Cardiac fibroblast (primary cell): ENCODE data around the gene PPP3CA.
A peak's percentile ranks its signal among the peaks of the same experiment; 100 is the strongest.

ENCODE experiments used
- DNase-seq, 2 donors: peaks; one replicate each; pipeline versions ENCODE4 v3.0.0 to v3.0.0-alpha.2; 2010; ENCODE audit warnings: low read depth in 2 of 2
- H3K4me3 ChIP-seq, 2 donors: replicated peaks in 1 of 2; 1 replicate in 1 of 2; 2 replicates in 1 of 2; pipeline ENCODE4 v1.5.1; 2011; ENCODE audit warnings: low read depth in 2 of 2, low read length in 2 of 2, mild to moderate bottlenecking in 2 of 2, moderate library complexity in 1 of 2
- TF ChIP-seq, protein P1 (sequence below): IDR thresholded peaks from one replicate; pipeline ENCODE4 v1.5.1; 2011; ENCODE audit warnings: low read depth, mild to moderate bottlenecking, low read length, inconsistent platforms

PPP3CA gene

DNA sequence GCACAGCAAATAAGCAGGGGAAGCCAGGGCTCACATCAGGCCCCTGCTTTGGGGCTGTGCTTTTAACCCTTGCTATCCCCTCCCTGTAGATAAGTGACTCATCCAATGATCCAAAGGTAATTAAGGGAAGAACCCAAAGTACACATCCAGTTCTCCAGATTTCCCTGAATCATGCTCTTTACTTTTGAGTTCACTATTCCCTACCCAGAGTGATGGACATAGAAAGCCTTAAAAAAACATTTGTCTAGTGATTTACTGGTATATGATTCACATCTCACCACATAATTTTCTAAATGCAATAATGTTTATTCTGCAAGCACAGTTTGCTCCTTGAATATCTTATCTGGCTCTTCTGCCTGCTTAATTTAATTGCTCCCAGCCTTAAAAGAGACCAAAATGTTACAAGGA lies 136.2 kb downstream of the PPP3CA start:
- DNase-seq: peak; percentile 18 to 63
- TF ChIP-seq, protein P1, sequence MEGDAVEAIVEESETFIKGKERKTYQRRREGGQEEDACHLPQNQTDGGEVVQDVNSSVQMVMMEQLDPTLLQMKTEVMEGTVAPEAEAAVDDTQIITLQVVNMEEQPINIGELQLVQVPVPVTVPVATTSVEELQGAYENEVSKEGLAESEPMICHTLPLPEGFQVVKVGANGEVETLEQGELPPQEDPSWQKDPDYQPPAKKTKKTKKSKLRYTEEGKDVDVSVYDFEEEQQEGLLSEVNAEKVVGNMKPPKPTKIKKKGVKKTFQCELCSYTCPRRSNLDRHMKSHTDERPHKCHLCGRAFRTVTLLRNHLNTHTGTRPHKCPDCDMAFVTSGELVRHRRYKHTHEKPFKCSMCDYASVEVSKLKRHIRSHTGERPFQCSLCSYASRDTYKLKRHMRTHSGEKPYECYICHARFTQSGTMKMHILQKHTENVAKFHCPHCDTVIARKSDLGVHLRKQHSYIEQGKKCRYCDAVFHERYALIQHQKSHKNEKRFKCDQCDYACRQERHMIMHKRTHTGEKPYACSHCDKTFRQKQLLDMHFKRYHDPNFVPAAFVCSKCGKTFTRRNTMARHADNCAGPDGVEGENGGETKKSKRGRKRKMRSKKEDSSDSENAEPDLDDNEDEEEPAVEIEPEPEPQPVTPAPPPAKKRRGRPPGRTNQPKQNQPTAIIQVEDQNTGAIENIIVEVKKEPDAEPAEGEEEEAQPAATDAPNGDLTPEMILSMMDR: no peak
- no peak overlapping the region for H3K4me3 ChIP-seq

GRCh38 chr4:101210331-101210730 lies 137.0 kb downstream of the PPP3CA start:
- TF ChIP-seq, protein P1: no peak

DNA sequence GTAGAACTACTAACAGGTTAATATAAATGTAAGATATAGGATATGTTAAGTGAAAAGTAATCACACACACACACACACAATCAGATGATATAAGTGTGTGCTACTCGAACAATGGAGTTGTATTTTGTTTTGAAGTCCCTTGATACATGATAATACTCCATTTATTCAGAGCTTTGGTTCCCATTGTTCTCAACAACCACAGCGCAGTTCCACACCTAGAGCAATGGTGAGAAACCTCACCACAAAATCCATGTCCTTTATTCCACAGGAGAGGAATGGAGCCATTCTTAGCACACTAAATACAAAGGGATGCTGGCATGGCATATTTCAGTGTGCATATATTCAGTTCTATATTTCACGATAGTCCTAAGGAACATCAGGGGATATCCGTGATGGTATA lies 139.2 kb downstream of the PPP3CA start:
- H3K4me3 ChIP-seq: no peak overlapping the region
- TF ChIP-seq, protein P1: no peak
- DNase-seq: no peak

More at GRCh38 chr4:101210331-101210730, 137.0 kb downstream of the PPP3CA start:
- no peak overlapping the region for H3K4me3 ChIP-seq
- no peak for DNase-seq

- H3K4me3 ChIP-seq: no peak overlapping the region
- TF ChIP-seq, protein P1: no peak
- peak; percentile 37 to 85 for DNase-seq
Measured at GRCh38 chr4:101205916-101206315, 141.4 kb downstream of the PPP3CA start.

DNA sequence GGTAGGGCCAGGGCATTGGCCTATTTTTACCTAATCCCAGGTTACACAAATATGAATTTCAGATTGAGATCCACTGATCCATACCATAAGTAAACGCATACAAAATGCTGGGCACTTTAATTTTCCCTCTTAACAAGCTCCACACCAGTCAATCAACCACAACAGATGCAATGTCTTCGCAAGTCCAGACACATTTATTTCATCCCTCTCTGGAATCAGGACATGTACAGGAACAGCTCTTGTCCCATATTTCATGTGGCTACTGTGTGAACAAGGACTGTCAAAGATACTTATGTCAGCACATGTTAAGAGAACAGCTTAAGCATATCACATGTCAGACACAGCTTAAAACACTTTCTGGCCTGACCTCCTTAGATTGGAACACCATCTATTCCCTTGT lies 145.9 kb downstream of the PPP3CA start:
- no peak overlapping the region for H3K4me3 ChIP-seq
- TF ChIP-seq, protein P1: no peak
- DNase-seq: no peak

GRCh38 chr4:101200561-101200960 lies 146.8 kb downstream of the PPP3CA start:
- H3K4me3 ChIP-seq: peak overlapping the region in 1 of 2 donors; percentile 2
- DNase-seq: peak; percentile 95 to 97
- TF ChIP-seq, protein P1: no peak
